B cell (primary cell): ENCODE measurements around the gene C11orf86.

Experiments
- EZH2 ChIP-seq: IDR thresholded peaks from 2 replicates; pipeline ENCODE4 v1.6.1; 2012; ENCODE audit warnings: borderline replicate concordance, low read depth, mild to moderate bottlenecking, moderate library complexity, low read length; ENCODE audit not compliant: insufficient read depth, poor library complexity, severe bottlenecking
- TF ChIP-seq, protein P1 (sequence below): fragments of 200-600 bp; IDR thresholded peaks from one replicate; pipeline ENCODE4 v1.8.0; 2022; ENCODE audit warnings: antibody characterized with exemption, mild to moderate bottlenecking

DNA sequence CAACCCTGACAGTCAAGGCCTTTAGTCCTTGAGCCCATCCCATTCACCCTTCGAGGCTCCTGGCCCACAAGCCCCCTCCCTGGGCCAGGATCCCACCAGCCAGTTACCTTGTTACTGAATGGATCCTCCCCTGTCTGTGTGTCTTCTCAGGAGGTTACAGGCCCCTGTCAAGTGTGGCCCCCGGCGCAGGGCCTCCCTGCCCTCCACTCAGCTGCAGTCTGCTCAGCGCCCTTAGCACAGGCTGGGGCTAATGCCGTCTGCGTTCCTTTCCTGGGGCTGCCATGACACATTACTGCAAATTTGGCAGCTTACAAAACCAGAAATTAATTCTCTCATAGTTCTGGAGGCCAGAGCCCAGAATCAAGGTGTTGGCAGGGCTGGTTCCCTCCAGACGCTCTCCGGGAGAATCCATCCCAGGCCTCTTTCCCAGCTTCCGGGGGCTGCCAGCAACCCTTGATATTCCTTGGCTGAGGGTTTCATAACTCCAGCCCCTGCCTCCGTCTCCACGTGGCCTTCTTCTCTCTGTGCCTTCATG, 38.5 kb downstream of the C11orf86 start:
- TF ChIP-seq, protein P1, sequence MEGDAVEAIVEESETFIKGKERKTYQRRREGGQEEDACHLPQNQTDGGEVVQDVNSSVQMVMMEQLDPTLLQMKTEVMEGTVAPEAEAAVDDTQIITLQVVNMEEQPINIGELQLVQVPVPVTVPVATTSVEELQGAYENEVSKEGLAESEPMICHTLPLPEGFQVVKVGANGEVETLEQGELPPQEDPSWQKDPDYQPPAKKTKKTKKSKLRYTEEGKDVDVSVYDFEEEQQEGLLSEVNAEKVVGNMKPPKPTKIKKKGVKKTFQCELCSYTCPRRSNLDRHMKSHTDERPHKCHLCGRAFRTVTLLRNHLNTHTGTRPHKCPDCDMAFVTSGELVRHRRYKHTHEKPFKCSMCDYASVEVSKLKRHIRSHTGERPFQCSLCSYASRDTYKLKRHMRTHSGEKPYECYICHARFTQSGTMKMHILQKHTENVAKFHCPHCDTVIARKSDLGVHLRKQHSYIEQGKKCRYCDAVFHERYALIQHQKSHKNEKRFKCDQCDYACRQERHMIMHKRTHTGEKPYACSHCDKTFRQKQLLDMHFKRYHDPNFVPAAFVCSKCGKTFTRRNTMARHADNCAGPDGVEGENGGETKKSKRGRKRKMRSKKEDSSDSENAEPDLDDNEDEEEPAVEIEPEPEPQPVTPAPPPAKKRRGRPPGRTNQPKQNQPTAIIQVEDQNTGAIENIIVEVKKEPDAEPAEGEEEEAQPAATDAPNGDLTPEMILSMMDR, result no peak
- no peak for TF ChIP-seq EZH2
